ENCODE measurements around the gene CMIP.
A peak's percentile ranks its signal among the peaks of the same experiment; 100 is the strongest.
"Not testable (repeated sequence)": the region's sequence is repeated elsewhere in the genome, so short reads cannot be mapped to it uniquely, and the experiment has no call there.

The CMIP gene

DNA sequence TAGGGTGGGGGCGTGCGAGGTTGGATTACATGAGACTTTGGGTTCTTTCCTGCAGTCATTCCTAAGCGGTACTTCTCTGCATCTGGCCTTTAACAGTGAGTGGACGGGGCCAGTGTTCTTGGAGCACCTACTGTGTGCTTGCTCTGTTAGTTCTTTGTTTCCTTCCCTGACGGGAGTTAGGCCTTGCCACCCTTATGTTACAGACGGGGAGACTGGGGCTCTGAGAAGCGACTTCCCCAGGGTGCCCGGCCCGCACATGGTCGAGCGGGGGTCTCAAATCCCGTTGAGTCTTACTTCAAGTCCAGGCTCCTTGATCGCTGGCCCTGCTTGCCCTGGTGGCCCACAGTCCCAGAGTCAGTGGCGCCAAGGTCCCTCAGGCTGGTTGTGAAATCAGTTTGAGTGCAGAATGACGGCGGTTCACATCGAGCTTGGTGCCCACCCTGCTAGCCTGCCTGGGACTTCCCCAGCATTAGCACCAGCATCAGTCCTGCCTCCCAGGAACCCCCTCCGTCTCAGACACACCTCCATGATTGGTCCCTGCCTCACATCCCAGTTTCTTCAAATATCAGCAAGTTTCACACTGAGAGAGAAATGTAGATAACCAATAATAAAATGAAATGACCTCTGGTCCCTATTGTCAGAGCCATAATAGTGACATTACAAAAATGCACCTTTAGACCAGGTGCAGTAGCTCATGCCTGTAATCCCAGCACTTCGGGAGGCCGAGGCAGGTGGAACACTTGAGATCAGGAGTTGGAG, 128.0 kb downstream of the CMIP start:
- H3K27ac ChIP-seq (ENCODE audit: low read depth in 2 of 2, low read length in 2 of 2), result no peak overlapping the region
- H3K4me1 ChIP-seq (ENCODE audit: control insufficient read depth in 2 of 2, insufficient read depth in 2 of 2, low read length in 2 of 2), result peaks cover 5 to 8% of the 10 kb centered on the region in 2 donors
- H3K9ac ChIP-seq (ENCODE audit: low read depth in 1 of 2, low read length in 2 of 2), result peak overlapping the region in 1 of 2 donors; percentile 8
- no peaks in the 10 kb centered on the region for H3K36me3 ChIP-seq (ENCODE audit: control insufficient read depth in 2 of 2, insufficient read depth in 2 of 2, low read length in 2 of 2)
- no peaks in the 10 kb centered on the region for H3K9me3 ChIP-seq (ENCODE audit: control insufficient read depth in 2 of 2, low read length in 2 of 2)
- no peaks in the 10 kb centered on the region for H3K27me3 ChIP-seq (ENCODE audit: control insufficient read depth in 2 of 2, insufficient read depth in 2 of 2, low read length in 2 of 2)
- H3K4me3 ChIP-seq (ENCODE audit: low read length in 2 of 2), result no peak overlapping the region

DNA sequence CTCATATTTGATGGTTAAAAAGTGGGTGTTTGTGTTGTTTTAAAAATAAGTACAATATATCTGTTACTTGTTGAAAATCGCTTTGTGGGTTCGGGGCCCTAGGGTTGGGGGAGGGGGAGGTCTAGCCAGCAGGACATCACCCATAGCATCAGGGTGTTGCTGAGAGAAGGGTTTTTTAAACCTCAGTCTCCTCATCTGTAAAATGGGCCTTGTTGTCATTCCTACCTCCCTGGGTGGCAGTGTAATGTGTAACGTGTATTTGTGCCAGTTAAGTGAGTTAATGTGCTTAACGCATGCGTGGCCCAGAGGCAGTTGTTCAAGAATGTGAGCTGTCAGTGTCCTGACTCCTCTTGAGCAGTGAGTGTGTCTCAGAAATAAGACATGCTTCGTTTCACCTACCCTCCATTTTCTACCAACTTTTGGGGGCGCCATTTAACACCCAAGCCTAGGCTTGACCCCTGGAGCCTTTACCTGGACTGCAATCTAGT, 129.0 kb downstream of the CMIP start:
- no peak overlapping the region for H3K27ac ChIP-seq (ENCODE audit: low read depth in 2 of 2, low read length in 2 of 2)
- no peaks in the 10 kb centered on the region for H3K36me3 ChIP-seq (ENCODE audit: control insufficient read depth in 2 of 2, insufficient read depth in 2 of 2, low read length in 2 of 2)
- peaks cover 3 to 5% of the 10 kb centered on the region in 2 donors for H3K4me1 ChIP-seq (ENCODE audit: control insufficient read depth in 2 of 2, insufficient read depth in 2 of 2, low read length in 2 of 2)
- no peaks in the 10 kb centered on the region for H3K9me3 ChIP-seq (ENCODE audit: control insufficient read depth in 2 of 2, low read length in 2 of 2)
- H3K4me3 ChIP-seq (ENCODE audit: low read length in 2 of 2), result no peak overlapping the region
- H3K27me3 ChIP-seq (ENCODE audit: control insufficient read depth in 2 of 2, insufficient read depth in 2 of 2, low read length in 2 of 2), result no peaks in the 10 kb centered on the region
- no peak overlapping the region for H3K9ac ChIP-seq (ENCODE audit: low read depth in 1 of 2, low read length in 2 of 2)

DNA sequence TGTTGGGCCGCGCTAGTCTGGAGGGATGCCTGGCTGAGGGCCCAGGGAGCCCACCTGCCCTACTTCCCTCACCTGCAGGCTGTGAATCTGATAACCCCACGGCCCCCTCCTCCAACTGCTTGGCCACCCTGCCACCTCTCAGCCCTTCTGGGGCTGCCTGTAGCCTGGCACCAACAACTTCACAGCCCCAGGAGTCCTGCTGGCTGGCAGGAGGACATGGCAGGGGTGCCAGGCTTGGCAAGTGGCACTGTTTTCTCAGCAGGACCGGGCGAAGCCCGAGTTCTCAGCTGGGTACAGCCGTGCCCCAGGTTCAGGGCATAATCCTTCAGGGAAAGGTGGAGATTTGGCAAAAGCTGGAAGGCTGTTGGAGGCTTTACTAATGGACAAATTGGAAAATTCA, 129.6 kb downstream of the CMIP start:
- H3K9me3 ChIP-seq (ENCODE audit: control insufficient read depth in 2 of 2, low read length in 2 of 2), result no peaks in the 10 kb centered on the region
- peaks cover 3 to 5% of the 10 kb centered on the region in 2 donors for H3K4me1 ChIP-seq (ENCODE audit: control insufficient read depth in 2 of 2, insufficient read depth in 2 of 2, low read length in 2 of 2)
- H3K27ac ChIP-seq (ENCODE audit: low read depth in 2 of 2, low read length in 2 of 2), result no peak overlapping the region
- H3K36me3 ChIP-seq (ENCODE audit: control insufficient read depth in 2 of 2, insufficient read depth in 2 of 2, low read length in 2 of 2), result no peaks in the 10 kb centered on the region
- H3K27me3 ChIP-seq (ENCODE audit: control insufficient read depth in 2 of 2, insufficient read depth in 2 of 2, low read length in 2 of 2), result no peaks in the 10 kb centered on the region
- H3K9ac ChIP-seq (ENCODE audit: low read depth in 1 of 2, low read length in 2 of 2), result no peak overlapping the region
- H3K4me3 ChIP-seq (ENCODE audit: low read length in 2 of 2), result no peak overlapping the region

- H3K27me3 ChIP-seq (ENCODE audit: control insufficient read depth in 2 of 2, insufficient read depth in 2 of 2, low read length in 2 of 2), result no peaks in the 10 kb centered on the region
- no peak overlapping the region for H3K27ac ChIP-seq (ENCODE audit: low read depth in 2 of 2, low read length in 2 of 2)
- no peaks in the 10 kb centered on the region for H3K9me3 ChIP-seq (ENCODE audit: control insufficient read depth in 2 of 2, low read length in 2 of 2)
- H3K4me3 ChIP-seq (ENCODE audit: low read length in 2 of 2), result no peak overlapping the region
- no peaks in the 10 kb centered on the region for H3K36me3 ChIP-seq (ENCODE audit: control insufficient read depth in 2 of 2, insufficient read depth in 2 of 2, low read length in 2 of 2)
- H3K9ac ChIP-seq (ENCODE audit: low read depth in 1 of 2, low read length in 2 of 2), result no peak overlapping the region
- peaks cover 5 to 9% of the 10 kb centered on the region in 2 donors for H3K4me1 ChIP-seq (ENCODE audit: control insufficient read depth in 2 of 2, insufficient read depth in 2 of 2, low read length in 2 of 2)
Observed at GRCh38 chr16:81575307-81575706, 130.7 kb downstream of the CMIP start.

GRCh38 chr16:81575834-81576233, 131.2 kb downstream of the CMIP start:
- no peaks in the 10 kb centered on the region for H3K36me3 ChIP-seq (ENCODE audit: control insufficient read depth in 2 of 2, insufficient read depth in 2 of 2, low read length in 2 of 2)
- no peaks in the 10 kb centered on the region for H3K9me3 ChIP-seq (ENCODE audit: control insufficient read depth in 2 of 2, low read length in 2 of 2)
- no peak overlapping the region for H3K4me3 ChIP-seq (ENCODE audit: low read length in 2 of 2)
- peaks cover 5 to 12% of the 10 kb centered on the region in 2 donors for H3K4me1 ChIP-seq (ENCODE audit: control insufficient read depth in 2 of 2, insufficient read depth in 2 of 2, low read length in 2 of 2)
- no peak overlapping the region for H3K27ac ChIP-seq (ENCODE audit: low read depth in 2 of 2, low read length in 2 of 2)
- no peak overlapping the region for H3K9ac ChIP-seq (ENCODE audit: low read depth in 1 of 2, low read length in 2 of 2)
- no peaks in the 10 kb centered on the region for H3K27me3 ChIP-seq (ENCODE audit: control insufficient read depth in 2 of 2, insufficient read depth in 2 of 2, low read length in 2 of 2)

DNA sequence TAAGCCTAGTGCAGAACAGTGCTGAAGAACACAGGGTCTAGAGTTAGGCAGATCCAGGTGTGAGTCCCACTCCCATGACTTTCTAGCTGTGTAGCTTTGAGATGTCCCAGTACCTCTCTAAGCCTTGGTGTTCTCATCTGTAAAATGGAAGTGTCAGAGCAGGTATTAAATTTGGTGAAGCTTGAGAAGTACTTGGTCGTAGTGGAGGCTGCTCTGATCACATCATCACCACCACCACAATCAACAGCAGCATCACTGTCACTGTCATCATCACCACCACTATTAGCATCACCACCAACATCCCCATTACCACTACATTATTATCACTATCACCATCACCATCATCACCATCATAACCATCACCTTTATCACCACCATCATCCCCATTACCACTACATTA, 132.1 kb downstream of the CMIP start:
- no peak overlapping the region for H3K27ac ChIP-seq (ENCODE audit: low read depth in 2 of 2, low read length in 2 of 2)
- no peaks in the 10 kb centered on the region for H3K36me3 ChIP-seq (ENCODE audit: control insufficient read depth in 2 of 2, insufficient read depth in 2 of 2, low read length in 2 of 2)
- H3K4me1 ChIP-seq (ENCODE audit: control insufficient read depth in 2 of 2, insufficient read depth in 2 of 2, low read length in 2 of 2), result peaks cover 9 to 20% of the 10 kb centered on the region in 2 donors
- H3K9ac ChIP-seq (ENCODE audit: low read depth in 1 of 2, low read length in 2 of 2), result no peak overlapping the region
- no peak overlapping the region for H3K4me3 ChIP-seq (ENCODE audit: low read length in 2 of 2)
- H3K27me3 ChIP-seq (ENCODE audit: control insufficient read depth in 2 of 2, insufficient read depth in 2 of 2, low read length in 2 of 2), result no peaks in the 10 kb centered on the region
- H3K9me3 ChIP-seq (ENCODE audit: control insufficient read depth in 2 of 2, low read length in 2 of 2), result no peaks in the 10 kb centered on the region

DNA sequence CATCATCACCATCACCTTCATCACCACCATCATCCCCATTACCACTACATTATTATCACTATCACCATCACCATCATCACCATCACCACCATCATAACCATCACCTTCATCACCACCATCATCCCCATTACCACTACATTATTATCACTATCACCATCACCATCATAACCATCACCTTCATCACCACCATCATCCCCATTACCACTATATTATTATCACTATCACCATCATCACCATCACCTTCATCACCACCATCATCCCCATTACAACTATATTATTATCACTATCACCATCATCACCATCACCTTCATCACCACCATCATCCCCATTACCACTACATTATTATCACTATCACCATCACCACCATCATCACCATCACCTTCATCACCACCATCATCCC, 132.7 kb downstream of the CMIP start:
- H3K4me3 ChIP-seq (ENCODE audit: low read length in 2 of 2); H3K27ac ChIP-seq (ENCODE audit: low read depth in 2 of 2, low read length in 2 of 2); H3K27me3 ChIP-seq (ENCODE audit: control insufficient read depth in 2 of 2, insufficient read depth in 2 of 2, low read length in 2 of 2); H3K9ac ChIP-seq (ENCODE audit: low read depth in 1 of 2, low read length in 2 of 2); H3K36me3 ChIP-seq (ENCODE audit: control insufficient read depth in 2 of 2, insufficient read depth in 2 of 2, low read length in 2 of 2); H3K9me3 ChIP-seq (ENCODE audit: control insufficient read depth in 2 of 2, low read length in 2 of 2): not testable (repeated sequence)
- peaks cover 14 to 25% of the 10 kb centered on the region in 2 donors for H3K4me1 ChIP-seq (ENCODE audit: control insufficient read depth in 2 of 2, insufficient read depth in 2 of 2, low read length in 2 of 2)

DNA sequence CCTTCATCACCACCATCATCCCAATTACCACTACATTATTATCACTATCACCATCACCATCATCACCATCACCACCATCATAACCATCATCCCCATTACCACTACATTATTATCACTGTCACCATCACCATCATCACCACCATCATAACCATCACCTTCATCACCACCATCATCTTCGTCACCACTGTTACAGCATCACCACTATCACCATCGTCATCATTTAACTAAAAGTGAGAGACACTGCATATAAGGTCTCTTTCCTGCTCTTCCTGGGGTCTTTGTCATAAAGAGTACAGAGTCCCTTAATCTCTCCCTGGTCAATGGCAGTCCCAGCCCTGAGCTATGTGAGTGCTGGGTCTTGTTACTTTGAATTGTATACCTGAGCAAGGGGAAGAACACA, 133.5 kb downstream of the CMIP start:
- Histone ChIP-seq H3K4me1 (ENCODE audit: control insufficient read depth in 2 of 2, insufficient read depth in 2 of 2, low read length in 2 of 2) (peaks cover 20 to 31% of the 10 kb centered on the region in 2 donors), H3K9ac (ENCODE audit: low read depth in 1 of 2, low read length in 2 of 2) (no peak overlapping the region), H3K27me3 (ENCODE audit: control insufficient read depth in 2 of 2, insufficient read depth in 2 of 2, low read length in 2 of 2) (no peaks in the 10 kb centered on the region), H3K27ac (ENCODE audit: low read depth in 2 of 2, low read length in 2 of 2) (no peak overlapping the region), H3K36me3 (ENCODE audit: control insufficient read depth in 2 of 2, insufficient read depth in 2 of 2, low read length in 2 of 2) (no peaks in the 10 kb centered on the region), H3K9me3 (ENCODE audit: control insufficient read depth in 2 of 2, low read length in 2 of 2) (no peaks in the 10 kb centered on the region), H3K4me3 (ENCODE audit: low read length in 2 of 2) (no peak overlapping the region)

DNA sequence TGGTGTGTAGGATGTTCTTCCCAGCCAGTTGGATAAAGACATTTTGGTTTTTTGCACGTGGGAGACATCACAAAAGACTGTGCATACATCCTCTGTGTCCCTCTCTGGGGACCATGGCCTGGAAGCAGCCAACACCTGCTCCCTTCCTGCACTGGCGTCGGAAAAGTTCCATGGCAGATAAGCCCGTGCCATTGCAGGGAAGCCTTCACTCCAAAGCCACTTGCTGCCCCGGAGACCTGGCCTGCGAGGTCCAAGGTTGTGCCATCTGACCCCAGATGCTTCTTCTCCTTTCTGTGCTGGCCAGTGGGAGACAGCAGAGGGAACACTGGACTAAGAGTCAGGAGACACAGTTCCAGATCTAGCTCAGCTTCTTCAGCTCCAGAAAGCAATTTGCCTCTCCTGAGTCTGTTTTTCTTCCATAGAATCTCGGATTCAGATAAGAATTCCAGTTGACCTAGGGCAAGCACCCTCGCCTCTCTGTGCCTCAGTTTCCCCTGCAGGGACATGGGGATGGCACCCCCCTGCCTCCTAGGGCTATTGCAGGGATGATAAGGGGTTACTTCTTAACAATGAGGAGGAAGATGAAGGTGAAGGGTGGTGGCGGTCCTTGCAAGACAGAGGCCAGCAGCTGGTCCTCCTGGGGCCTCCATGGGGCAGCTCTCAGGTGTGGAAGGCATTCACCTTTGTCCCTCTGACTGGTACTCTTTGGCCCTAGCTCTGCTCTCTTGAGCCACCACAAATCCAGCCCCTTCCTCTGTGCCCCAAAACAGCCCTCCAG, 134.2 kb downstream of the CMIP start:
- Histone ChIP-seq H3K27me3 (ENCODE audit: control insufficient read depth in 2 of 2, insufficient read depth in 2 of 2, low read length in 2 of 2) (no peaks in the 10 kb centered on the region), H3K9me3 (ENCODE audit: control insufficient read depth in 2 of 2, low read length in 2 of 2) (no peaks in the 10 kb centered on the region), H3K4me1 (ENCODE audit: control insufficient read depth in 2 of 2, insufficient read depth in 2 of 2, low read length in 2 of 2) (peaks cover 18 to 38% of the 10 kb centered on the region in 2 donors), H3K36me3 (ENCODE audit: control insufficient read depth in 2 of 2, insufficient read depth in 2 of 2, low read length in 2 of 2) (no peaks in the 10 kb centered on the region), H3K9ac (ENCODE audit: low read depth in 1 of 2, low read length in 2 of 2) (no peak overlapping the region), H3K4me3 (ENCODE audit: low read length in 2 of 2) (no peak overlapping the region), H3K27ac (ENCODE audit: low read depth in 2 of 2, low read length in 2 of 2) (no peak overlapping the region)

DNA sequence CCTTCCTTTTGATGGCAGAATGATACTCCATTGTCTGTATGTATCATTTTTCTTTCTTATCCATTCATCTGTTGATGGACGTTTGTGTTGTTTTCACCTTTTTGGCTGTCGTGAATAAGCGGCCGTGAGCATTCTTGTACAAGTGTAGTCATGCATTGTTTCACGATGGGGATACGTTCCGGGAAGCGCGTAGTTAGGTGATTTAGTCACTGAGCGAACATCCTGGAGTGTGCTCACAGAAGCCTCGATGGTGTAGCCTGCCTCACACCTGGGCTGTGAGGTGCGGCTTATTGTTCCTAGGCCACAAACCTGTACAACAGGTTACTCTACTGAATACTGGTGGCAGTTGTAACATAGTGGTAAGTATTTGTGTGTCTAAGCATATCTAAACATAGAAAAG, 136.5 kb downstream of the CMIP start:
- no peaks in the 10 kb centered on the region for H3K9me3 ChIP-seq (ENCODE audit: control insufficient read depth in 2 of 2, low read length in 2 of 2)
- H3K27ac ChIP-seq (ENCODE audit: low read depth in 2 of 2, low read length in 2 of 2), result peak overlapping the region; percentile 84 to 90
- no peaks in the 10 kb centered on the region for H3K27me3 ChIP-seq (ENCODE audit: control insufficient read depth in 2 of 2, insufficient read depth in 2 of 2, low read length in 2 of 2)
- H3K36me3 ChIP-seq (ENCODE audit: control insufficient read depth in 2 of 2, insufficient read depth in 2 of 2, low read length in 2 of 2), result no peaks in the 10 kb centered on the region
- peaks cover 18 to 38% of the 10 kb centered on the region in 2 donors for H3K4me1 ChIP-seq (ENCODE audit: control insufficient read depth in 2 of 2, insufficient read depth in 2 of 2, low read length in 2 of 2)
- peak overlapping the region in 1 of 2 donors; percentile 8 for H3K4me3 ChIP-seq (ENCODE audit: low read length in 2 of 2)
- H3K9ac ChIP-seq (ENCODE audit: low read depth in 1 of 2, low read length in 2 of 2), result peak overlapping the region; percentile 9 to 58

Data from mucosa of rectum (tissue), 2 donors.